BLaER1 treated with 17β-estradiol and CSF1 and Interleukin-3, amounts not matched to agents 10 nM and 100 nM (cell line): ENCODE data around the gene DMAC2L.
A peak's percentile ranks its signal among the peaks of the same experiment; 100 is the strongest.

Source experiments
- H3K27ac ChIP-seq, 11 experiments: shearing (Covaris generic); formaldehyde crosslinking; 2 replicates each; pipeline ENCODE4 v1.8.1; 2022
- H3K27me3 ChIP-seq, 11 experiments: shearing (Covaris generic); formaldehyde crosslinking; 2 replicates each; pipeline ENCODE4 v1.8.1; 2022
- H3K36me3 ChIP-seq, 11 experiments: shearing (Covaris generic); formaldehyde crosslinking; 2 replicates each; pipeline ENCODE4 v1.8.1; 2022
- H3K4me1 ChIP-seq, 10 experiments: shearing (Covaris generic); formaldehyde crosslinking; 2 replicates each; pipeline ENCODE4 v1.8.1; 2022
- H3K4me2 ChIP-seq, 11 experiments: shearing (Covaris generic); formaldehyde crosslinking; 2 replicates each; pipeline ENCODE4 v1.8.1; 2022
- H3K4me3 ChIP-seq, 10 experiments: shearing (Covaris generic); formaldehyde crosslinking; 2 replicates each; pipeline ENCODE4 v1.8.1; 2022
- H3K9ac ChIP-seq, 11 experiments: shearing (Covaris generic); formaldehyde crosslinking; 2 replicates each; pipeline ENCODE4 v1.8.1; 2022
- H3K9me3 ChIP-seq, 11 experiments: shearing (Covaris generic); formaldehyde crosslinking; replicated peaks in 1 of 11; 2 replicates each; pipeline ENCODE4 v1.8.1; 2022
- H4K20me1 ChIP-seq, 11 experiments: shearing (Covaris generic); formaldehyde crosslinking; 2 replicates each; pipeline ENCODE4 v1.8.1; 2022
- Cebpa-rat ChIP-seq, 11 experiments: shearing (Covaris generic); IDR thresholded peaks; 2 replicates each; pipeline ENCODE4 v1.8.1; 2022

Gene DMAC2L

GRCh38 chr14:50311972-50312733 lies at the start of gene DMAC2L, which contains the start of gene L2HGDH:
DMAC2L (plus strand) TSS chr14:50312324; CDS start chr14:50321488, 9,164 bp downstream.
L2HGDH (minus strand) TSS chr14:50312229; CDS start chr14:50312150, 79 bp downstream.
- peak within 1 kb of the TSS; percentile 77 to 96 (median 86) for H3K4me3 ChIP-seq
- H3K27ac ChIP-seq: peak within 1 kb of the TSS; percentile 81 to 96 (median 89); a peak in 21 of 22 replicates
- peaks cover 0 to 32% (median 24%) of the 10 kb centered on the region in 11 experiments; a peak in 20 of 22 replicates for H3K9me3 ChIP-seq
- peaks cover 0 to 30% (median 18%) of the 10 kb centered on the region in 11 experiments; a peak in 20 of 22 replicates for H3K36me3 ChIP-seq
- no peak for TF ChIP-seq Cebpa-rat (IDR thresholded peaks at IDR 0.05)
- no peaks in the 10 kb centered on the region for H3K27me3 ChIP-seq
- peak within 1 kb of the TSS; percentile 78 to 89 (median 87) for H3K9ac ChIP-seq
- H3K4me2 ChIP-seq: peak within 1 kb of the TSS; percentile 86 to 100 (median 93)
- peaks cover 17 to 24% (median 22%) of the 10 kb centered on the region in 10 experiments for H3K4me1 ChIP-seq
- no peaks in the 10 kb centered on the region for H4K20me1 ChIP-seq

DNA sequence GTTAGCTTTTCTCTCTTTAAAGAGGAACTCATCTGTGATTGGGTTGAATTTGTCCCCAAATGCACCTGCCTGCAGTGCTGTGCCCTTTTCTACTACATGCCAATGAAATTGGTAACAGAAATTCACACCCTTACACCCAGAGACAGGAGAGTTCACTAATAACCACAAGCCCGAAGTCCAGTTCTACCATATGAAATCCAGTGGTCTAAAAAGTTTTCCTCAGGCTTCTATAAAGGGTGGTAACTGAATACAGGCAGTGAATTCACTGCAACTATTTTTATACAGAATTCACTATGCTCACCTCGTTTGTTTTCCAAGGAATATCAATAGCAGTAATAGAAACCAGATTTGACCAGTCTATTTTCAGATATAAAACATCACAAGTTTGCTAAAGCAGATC lies 49.3 kb upstream of the DMAC2L start:
- H3K27ac ChIP-seq: no peak overlapping the region
- no peak overlapping the region for H3K9ac ChIP-seq
- no peaks in the 10 kb centered on the region for H3K4me1 ChIP-seq
- H3K27me3 ChIP-seq: no peaks in the 10 kb centered on the region
- no peaks in the 10 kb centered on the region for H4K20me1 ChIP-seq
- H3K4me3 ChIP-seq: no peak overlapping the region
- no peak for TF ChIP-seq Cebpa-rat (IDR thresholded peaks at IDR 0.05)
- H3K4me2 ChIP-seq: no peak overlapping the region
- peaks cover 0 to 11% (median 4%) of the 10 kb centered on the region in 11 experiments; a peak in 7 of 22 replicates for H3K36me3 ChIP-seq
- H3K9me3 ChIP-seq: no peaks in the 10 kb centered on the region

- Histone ChIP-seq H3K36me3 (peaks cover 0 to 13% (median 5%) of the 10 kb centered on the region in 11 experiments; a peak in 9 of 22 replicates), H4K20me1 (no peaks in the 10 kb centered on the region), H3K9ac (no peak overlapping the region), H3K9me3 (no peaks in the 10 kb centered on the region), H3K27me3 (no peaks in the 10 kb centered on the region), H3K27ac (no peak overlapping the region), H3K4me3 (no peak overlapping the region), H3K4me2 (no peak overlapping the region), H3K4me1 (no peaks in the 10 kb centered on the region)
- no peak for TF ChIP-seq Cebpa-rat (IDR thresholded peaks at IDR 0.05)
These were observed 48.8 kb upstream of the DMAC2L start for GRCh38 chr14:50263321-50263720.

- H3K36me3 ChIP-seq: peaks cover 0 to 18% (median 5%) of the 10 kb centered on the region in 11 experiments; a peak in 7 of 22 replicates
- H3K4me3 ChIP-seq: no peak overlapping the region
- no peak overlapping the region for H3K4me2 ChIP-seq
- no peaks in the 10 kb centered on the region for H4K20me1 ChIP-seq
- H3K9ac ChIP-seq: no peak overlapping the region
- H3K27ac ChIP-seq: no peak overlapping the region
- no peaks in the 10 kb centered on the region for H3K27me3 ChIP-seq
- no peaks in the 10 kb centered on the region for H3K9me3 ChIP-seq
- no peak for TF ChIP-seq Cebpa-rat (IDR thresholded peaks at IDR 0.05)
- H3K4me1 ChIP-seq: no peaks in the 10 kb centered on the region
These were observed 47.1 kb upstream of the DMAC2L start for GRCh38 chr14:50265029-50265428.

DNA sequence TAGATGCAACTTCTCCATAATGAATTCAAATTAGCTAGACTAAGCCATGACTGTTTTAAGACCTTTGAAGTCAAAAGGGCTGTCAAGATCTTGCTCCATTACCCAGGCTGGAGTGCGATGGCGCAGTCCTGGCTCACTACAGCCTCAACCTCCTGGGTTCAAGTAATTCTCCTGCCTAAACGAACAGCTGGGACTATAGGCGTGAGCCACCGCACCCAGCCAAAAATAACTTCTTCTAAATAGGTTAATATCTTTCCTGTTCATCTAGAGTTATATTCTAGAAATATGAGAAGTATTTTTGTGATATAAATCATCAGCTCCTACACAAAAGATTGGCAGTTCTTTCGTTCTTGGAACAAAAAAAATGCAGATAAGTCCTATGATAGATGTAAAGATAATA lies 41.2 kb upstream of the DMAC2L start:
- Histone ChIP-seq H3K27ac (no peak overlapping the region), H4K20me1 (no peaks in the 10 kb centered on the region), H3K9ac (no peak overlapping the region), H3K36me3 (peaks cover 0 to 27% (median 0%) of the 10 kb centered on the region in 11 experiments; a peak in 7 of 22 replicates), H3K4me1 (peaks cover 0 to 5% (median 0%) of the 10 kb centered on the region in 10 experiments; a peak in 1 of 20 replicates), H3K27me3 (no peaks in the 10 kb centered on the region), H3K4me2 (no peak overlapping the region), H3K4me3 (no peak overlapping the region), H3K9me3 (no peaks in the 10 kb centered on the region)
- no peak for TF ChIP-seq Cebpa-rat (IDR thresholded peaks at IDR 0.05)

DNA sequence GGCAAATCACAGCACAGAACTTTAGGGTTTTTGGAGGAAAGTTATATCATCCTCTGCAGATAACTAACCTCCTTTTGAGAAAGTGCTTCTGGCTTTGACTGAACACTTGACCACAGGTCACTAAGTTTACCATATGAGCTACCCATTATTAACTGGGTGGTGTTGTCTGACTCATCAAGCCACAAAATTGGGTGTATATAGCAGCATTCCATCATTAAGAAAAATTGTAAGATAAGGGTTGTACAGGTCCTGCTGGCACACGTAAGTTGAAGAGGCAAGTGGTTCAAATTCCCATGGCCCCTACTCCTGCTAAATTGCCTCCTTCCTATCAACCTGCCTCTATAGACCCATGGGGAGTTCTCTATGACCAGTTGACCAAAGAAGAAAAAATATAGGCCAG lies 39.6 kb upstream of the DMAC2L start:
- H3K4me2 ChIP-seq: no peak overlapping the region
- no peak for TF ChIP-seq Cebpa-rat (IDR thresholded peaks at IDR 0.05)
- H3K4me3 ChIP-seq: no peak overlapping the region
- H3K27me3 ChIP-seq: no peaks in the 10 kb centered on the region
- H3K4me1 ChIP-seq: peaks cover 0 to 5% (median 0%) of the 10 kb centered on the region in 10 experiments; a peak in 1 of 20 replicates
- H3K9ac ChIP-seq: no peak overlapping the region
- H3K36me3 ChIP-seq: peaks cover 0 to 35% (median 4%) of the 10 kb centered on the region in 11 experiments; a peak in 9 of 22 replicates
- no peak overlapping the region for H3K27ac ChIP-seq
- no peaks in the 10 kb centered on the region for H4K20me1 ChIP-seq
- no peaks in the 10 kb centered on the region for H3K9me3 ChIP-seq

- Histone ChIP-seq H3K27me3 (no peaks in the 10 kb centered on the region), H3K27ac (no peak overlapping the region), H3K9me3 (peaks cover 0 to 2% (median 0%) of the 10 kb centered on the region in 11 experiments; a peak in 4 of 22 replicates), H3K4me1 (no peaks in the 10 kb centered on the region), H3K4me3 (no peak overlapping the region), H3K4me2 (no peak overlapping the region), H4K20me1 (no peaks in the 10 kb centered on the region), H3K9ac (no peak overlapping the region), H3K36me3 (peaks cover 0 to 59% (median 22%) of the 10 kb centered on the region in 11 experiments; a peak in 17 of 22 replicates)
- no peak for TF ChIP-seq Cebpa-rat (IDR thresholded peaks at IDR 0.05)
These were observed 26.3 kb upstream of the DMAC2L start for GRCh38 chr14:50285861-50286260.

- Histone ChIP-seq H3K4me1 (no peaks in the 10 kb centered on the region), H3K27ac (no peak overlapping the region), H3K27me3 (no peaks in the 10 kb centered on the region), H3K9me3 (peaks cover 8 to 24% (median 21%) of the 10 kb centered on the region in 11 experiments; a peak in 20 of 22 replicates), H3K36me3 (peaks cover 11 to 58% (median 28%) of the 10 kb centered on the region in 11 experiments; a peak in 21 of 22 replicates), H4K20me1 (no peaks in the 10 kb centered on the region), H3K4me2 (no peak overlapping the region), H3K4me3 (no peak overlapping the region), H3K9ac (no peak overlapping the region)
- no peak for TF ChIP-seq Cebpa-rat (IDR thresholded peaks at IDR 0.05)
These were observed 24.0 kb upstream of the DMAC2L start for GRCh38 chr14:50288146-50288545.

DNA sequence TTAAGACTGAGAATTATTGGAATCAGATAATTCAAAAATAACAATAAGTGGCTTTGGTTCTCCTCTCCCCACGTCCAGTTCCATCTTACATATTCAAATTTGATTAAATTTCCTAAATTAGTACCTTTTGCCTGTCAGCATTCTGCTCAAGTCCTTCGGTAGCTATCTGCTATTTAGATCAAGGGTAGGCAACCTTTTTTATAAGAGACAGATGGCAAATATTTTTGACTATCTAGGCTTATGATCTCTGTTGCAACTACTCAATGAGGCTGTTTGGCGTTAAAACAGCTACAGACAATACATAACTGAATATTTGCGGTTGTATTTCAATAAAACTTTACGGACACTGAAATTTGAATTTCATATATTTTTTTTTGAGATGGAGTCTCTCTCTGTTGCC lies 21.8 kb upstream of the DMAC2L start:
- Histone ChIP-seq H3K4me3 (no peak overlapping the region), H3K36me3 (peaks cover 18 to 59% (median 38%) of the 10 kb centered on the region in 11 experiments)
- no peak for TF ChIP-seq Cebpa-rat (IDR thresholded peaks at IDR 0.05)

More for the DNA sequence above, 21.8 kb upstream of the DMAC2L start:
- no peak overlapping the region for H3K9ac ChIP-seq
- no peaks in the 10 kb centered on the region for H3K4me1 ChIP-seq
- no peak overlapping the region for H3K4me2 ChIP-seq
- peaks cover 8 to 26% (median 21%) of the 10 kb centered on the region in 11 experiments; a peak in 20 of 22 replicates for H3K9me3 ChIP-seq
- no peaks in the 10 kb centered on the region for H3K27me3 ChIP-seq
- no peaks in the 10 kb centered on the region for H4K20me1 ChIP-seq
- no peak overlapping the region for H3K27ac ChIP-seq
